Astrocyte (in vitro differentiated cells and primary cell): ENCODE data around the gene SIX3.

Source experiments
- CTCF ChIP-seq: IDR thresholded peaks from 2 replicates; pipeline ENCODE4 v1.5.1; 2011; ENCODE audit warnings: low read depth, mild to moderate bottlenecking, inconsistent platforms, low read length, moderate library complexity; ENCODE audit not compliant: insufficient read depth
- EZH2 ChIP-seq: IDR thresholded peaks from 2 replicates; pipeline ENCODE4 v1.6.1; 2012; ENCODE audit warnings: mild to moderate bottlenecking, low read length, inconsistent platforms; ENCODE audit not compliant: insufficient read depth

- TF ChIP-seq CTCF (no peak), EZH2 (no peak)
Measured at GRCh38 chr2:44909831-44910230, 31.7 kb upstream of the SIX3 start.
